HEK293 (cell line): ENCODE results near the gene KRTCAP2.

Source experiments
- CTCF ChIP-seq: fragments of 450-650 bp; formaldehyde crosslinking; IDR thresholded peaks from 2 replicates; pipeline ENCODE4 v1.5.1; 2016; ENCODE audit warnings: missing biosample characterization, missing genetic modification characterization
- MEIS1 ChIP-seq: sonication (generic); formaldehyde crosslinking; IDR thresholded peaks from 2 replicates; pipeline ENCODE4 v1.8.1; 2022; ENCODE audit warnings: missing genetic modification reagents, mild to moderate bottlenecking, borderline replicate concordance
- SCRT2 ChIP-seq: fragments of 450-650 bp; formaldehyde crosslinking; IDR thresholded peaks from 2 replicates; pipeline ENCODE4 v1.5.1; 2016; ENCODE audit warnings: missing biosample characterization, missing genetic modification characterization
- ZNF530 ChIP-seq: fragments of 450-650 bp; formaldehyde crosslinking; IDR thresholded peaks from 2 replicates; pipeline ENCODE4 v1.5.1; 2016; ENCODE audit warnings: low read depth, missing biosample characterization, missing genetic modification characterization
- ZNF621 ChIP-seq: fragments of 450-650 bp; formaldehyde crosslinking; IDR thresholded peaks from 2 replicates; pipeline ENCODE4 v1.5.1; 2017; ENCODE audit warnings: missing biosample characterization, missing genetic modification characterization
- ZNF792 ChIP-seq: fragments of 450-650 bp; formaldehyde crosslinking; IDR thresholded peaks from 2 replicates; pipeline ENCODE4 v1.5.1; 2016; ENCODE audit warnings: missing biosample characterization, missing genetic modification characterization

GRCh38 chr1:155130272-155131006 lies 42.7 kb downstream of the KRTCAP2 start:
- TF ChIP-seq SCRT2 (tag by site-specific recombination): no peak
- no peak for TF ChIP-seq CTCF (tag by site-specific recombination)
- TF ChIP-seq ZNF530 (tag by site-specific recombination): no peak
- TF ChIP-seq ZNF621 (tag by site-specific recombination): no peak
- no peak for TF ChIP-seq ZNF792
- TF ChIP-seq MEIS1 (CRISPR knock-in tag): no peak
